ENCODE measurements around the gene AFDN. TPM values are rescaled to one million over a fixed set of nuclear protein-coding genes. Genes with fewer than 3 reads are reported as not detected.

The AFDN gene
- total and polyA plus RNA-seq, 8 donors, result 137 to 422 (median 284) TPM

GRCh38 chr6:167963589-167964057 lies 136.9 kb downstream of the AFDN start:
- H3K27me3 ChIP-seq, result no peaks in the 10 kb centered on the region
- intact Hi-C loops (cut with DNase I), result no loop called here
- peaks cover 0 to 47% of the 10 kb centered on the region in 2 donors for H3K36me3 ChIP-seq
- peaks cover 7 to 14% of the 10 kb centered on the region in 2 donors for H3K4me1 ChIP-seq
- no peak overlapping the region for H3K4me3 ChIP-seq
- no peak for TF ChIP-seq CTCF (IDR thresholded peaks at IDR 0.05)
- no peaks in the 10 kb centered on the region for H3K9me3 ChIP-seq
- DNase-seq, result no peak
- ATAC-seq, result peak; percentile 15
- H3K27ac ChIP-seq, result no peak overlapping the region

GRCh38 chr6:167965592-167966539 lies 139.2 kb downstream of the AFDN start:
- ATAC-seq (peak; percentile 25), DNase-seq (no peak)
- no peak overlapping the region for H3K4me3 ChIP-seq
- H3K27ac ChIP-seq, result peak overlapping the region in 1 of 2 donors; percentile 55
- no peak for TF ChIP-seq CTCF (IDR thresholded peaks at IDR 0.05)
- no peaks in the 10 kb centered on the region for H3K9me3 ChIP-seq
- peaks cover 7 to 14% of the 10 kb centered on the region in 2 donors for H3K4me1 ChIP-seq
- no peaks in the 10 kb centered on the region for H3K27me3 ChIP-seq
- intact Hi-C loops (cut with DNase I), result no loop called here
- H3K36me3 ChIP-seq, result peaks cover 0 to 64% of the 10 kb centered on the region in 2 donors

- ATAC-seq (peak; percentile 3), DNase-seq (no peak)
- Histone ChIP-seq H3K4me1 (peaks cover 7 to 14% of the 10 kb centered on the region in 2 donors), H3K36me3 (peaks cover 0 to 64% of the 10 kb centered on the region in 2 donors), H3K27me3 (no peaks in the 10 kb centered on the region), H3K27ac (no peak overlapping the region), H3K4me3 (no peak overlapping the region), H3K9me3 (no peaks in the 10 kb centered on the region)
- intact Hi-C loops (cut with DNase I), result no loop called here
- no peak for TF ChIP-seq CTCF (IDR thresholded peaks at IDR 0.05)
Observed at GRCh38 chr6:167966540-167966905, 139.8 kb downstream of the AFDN start.

GRCh38 chr6:167968091-167968490 lies 141.4 kb downstream of the AFDN start:
- intact Hi-C loops (cut with DNase I), result no loop called here
- DNase-seq, result peak in 1 of 4 donors; percentile 40
- peaks cover 0 to 53% of the 10 kb centered on the region in 2 donors for H3K36me3 ChIP-seq

More at GRCh38 chr6:167968091-167968490, 141.4 kb downstream of the AFDN start:
- H3K27ac ChIP-seq, result no peak overlapping the region
- no peaks in the 10 kb centered on the region for H3K27me3 ChIP-seq
- H3K4me3 ChIP-seq, result no peak overlapping the region
- ATAC-seq, result no peak
- no peaks in the 10 kb centered on the region for H3K9me3 ChIP-seq
- H3K4me1 ChIP-seq, result peaks cover 7 to 14% of the 10 kb centered on the region in 2 donors
- TF ChIP-seq CTCF (IDR thresholded peaks at IDR 0.05), result peak; percentile 27 to 30
